PC-9 (cell line): ENCODE results near the gene CHRNA9.

Experiments
- CTCF ChIP-seq: fragments of 200-600 bp; sonication (generic); conservative IDR thresholded peaks from 2 replicates; pipeline ENCODE4 v1.6.1; 2017; ENCODE audit warnings: mixed run types, antibody characterized with exemption, mild to moderate bottlenecking, moderate library complexity
- EZH2 ChIP-seq: fragments of 200-600 bp; sonication (generic); IDR thresholded peaks from 2 replicates; pipeline ENCODE4 v1.8.0; 2017; ENCODE audit warnings: antibody characterized with exemption, low read depth

GRCh38 chr4:40363945-40364344 is 28.8 kb downstream of the CHRNA9 start:
- TF ChIP-seq CTCF (no peak), EZH2 (no peak)
